ENCODE data around the gene SDCBP2.

Gene SDCBP2

GRCh38 chr20:1328680-1329330 lies at the start of gene SDCBP2:
TSS of gene SDCBP2 (minus strand) at chr20:1329139. CDS start at chr20:1320416, 8,723 bp downstream.
- no peak within 1 kb of the TSS for H3K4me3 ChIP-seq (ENCODE audit: control insufficient read depth, low read depth, low read length)
- TF ChIP-seq CTCF (IDR thresholded peaks at IDR 0.05; ENCODE audit: control insufficient read depth, insufficient read depth, low read depth, low read length, missing control alignments) = no peak
- DNase-seq (ENCODE audit: low read depth) = no peak

GRCh38 chr20:1378735-1379125 lies 49.8 kb upstream of the SDCBP2 start:
- TF ChIP-seq CTCF (IDR thresholded peaks at IDR 0.05; ENCODE audit: control insufficient read depth, insufficient read depth, low read depth, low read length, missing control alignments) = no peak
- no peak overlapping the region for H3K4me3 ChIP-seq (ENCODE audit: control insufficient read depth, low read depth, low read length)
- DNase-seq (ENCODE audit: low read depth) = no peak

- no peak for TF ChIP-seq CTCF (IDR thresholded peaks at IDR 0.05; ENCODE audit: control insufficient read depth, insufficient read depth, low read depth, low read length, missing control alignments)
- H3K4me3 ChIP-seq (ENCODE audit: control insufficient read depth, low read depth, low read length) = no peak overlapping the region
- no peak for DNase-seq (ENCODE audit: low read depth)
Measured at GRCh38 chr20:1377984-1378734, 49.2 kb upstream of the SDCBP2 start.

GRCh38 chr20:1377341-1377871 lies 48.5 kb upstream of the SDCBP2 start:
- no peak overlapping the region for H3K4me3 ChIP-seq (ENCODE audit: control insufficient read depth, low read depth, low read length)
- DNase-seq (ENCODE audit: low read depth) = no peak
- no peak for TF ChIP-seq CTCF (IDR thresholded peaks at IDR 0.05; ENCODE audit: control insufficient read depth, insufficient read depth, low read depth, low read length, missing control alignments)

- TF ChIP-seq CTCF (IDR thresholded peaks at IDR 0.05; ENCODE audit: control insufficient read depth, insufficient read depth, low read depth, low read length, missing control alignments) = no peak
- DNase-seq (ENCODE audit: low read depth) = no peak
- H3K4me3 ChIP-seq (ENCODE audit: control insufficient read depth, low read depth, low read length) = no peak overlapping the region
Measured at GRCh38 chr20:1376408-1377270, 47.7 kb upstream of the SDCBP2 start.

GRCh38 chr20:1376007-1376406 lies 47.1 kb upstream of the SDCBP2 start:
- DNase-seq (ENCODE audit: low read depth) = no peak
- TF ChIP-seq CTCF (IDR thresholded peaks at IDR 0.05; ENCODE audit: control insufficient read depth, insufficient read depth, low read depth, low read length, missing control alignments) = no peak
- no peak overlapping the region for H3K4me3 ChIP-seq (ENCODE audit: control insufficient read depth, low read depth, low read length)
